GM21619 (cell line): ENCODE data around the gene PPY.
"Not testable (repeated sequence)": the region's sequence is repeated elsewhere in the genome, so short reads cannot be mapped to it uniquely, and the experiment has no call there.

ENCODE experiments used
- ATAC-seq: cut with Tn5 transposase; IDR thresholded peaks from one replicate; pipeline ENCODE4 v1.9.1; 2021; ENCODE audit not compliant: unreplicated experiment

PPY gene

GRCh38 chr17:43942051-43942685 lies at the start of gene PPY:
Gene PPY (minus strand): TSS chr17:43942476. CDS start chr17:43941654, 822 bp downstream.
- no peak for ATAC-seq

GRCh38 chr17:43988301-43988700 lies 46.0 kb upstream of the PPY start:
- ATAC-seq = no peak

- no peak for ATAC-seq
Measured at GRCh38 chr17:43987131-43988021, 45.1 kb upstream of the PPY start.

GRCh38 chr17:43986225-43986981 lies 44.1 kb upstream of the PPY start:
- ATAC-seq = no peak

GRCh38 chr17:43984521-43984920 lies 42.2 kb upstream of the PPY start:
- no peak for ATAC-seq

- ATAC-seq = no peak
Measured at GRCh38 chr17:43983515-43984411, 41.5 kb upstream of the PPY start.

GRCh38 chr17:43983196-43983514 lies 40.9 kb upstream of the PPY start:
- ATAC-seq = no peak

- ATAC-seq = no peak
Measured at GRCh38 chr17:43982171-43982570, 39.9 kb upstream of the PPY start.

GRCh38 chr17:43979671-43980070 lies 37.4 kb upstream of the PPY start:
- no peak for ATAC-seq

GRCh38 chr17:43979011-43979410 lies 36.7 kb upstream of the PPY start:
- no peak for ATAC-seq

- ATAC-seq = no peak
Measured at GRCh38 chr17:43978078-43978477, 35.8 kb upstream of the PPY start.

- ATAC-seq = no peak
Measured at GRCh38 chr17:43976963-43977837, 34.9 kb upstream of the PPY start.

- ATAC-seq = no peak
Measured at GRCh38 chr17:43975898-43976297, 33.6 kb upstream of the PPY start.

- ATAC-seq = no peak
Measured at GRCh38 chr17:43974382-43975266, 32.3 kb upstream of the PPY start.

GRCh38 chr17:43972444-43973212 lies 30.4 kb upstream of the PPY start:
- ATAC-seq = not testable (repeated sequence)

GRCh38 chr17:43971436-43971835 lies 29.2 kb upstream of the PPY start:
- ATAC-seq = not testable (repeated sequence)

- no peak for ATAC-seq
Measured at GRCh38 chr17:43970366-43970765, 28.1 kb upstream of the PPY start.

- ATAC-seq = no peak
Measured at GRCh38 chr17:43967251-43967875, 25.1 kb upstream of the PPY start.
